WI38 (cell line): ENCODE measurements around the gene PPIF.

ENCODE experiments used
- H3K4me3 ChIP-seq: 2 replicates; pipeline ENCODE4 v1.5.1; 2011; ENCODE audit warnings: low read depth, mild to moderate bottlenecking, control low read depth, low read length
- TF ChIP-seq, protein P1 (sequence below): IDR thresholded peaks from 2 replicates; pipeline ENCODE4 v1.5.1; 2012; ENCODE audit warnings: low read depth, mild to moderate bottlenecking, control low read depth, low read length

PPIF gene

GRCh38 chr10:79346388-79347225 lies 662 bp upstream of the PPIF start:
- peak overlapping the region; percentile 82 for H3K4me3 ChIP-seq
- TF ChIP-seq, protein P1, sequence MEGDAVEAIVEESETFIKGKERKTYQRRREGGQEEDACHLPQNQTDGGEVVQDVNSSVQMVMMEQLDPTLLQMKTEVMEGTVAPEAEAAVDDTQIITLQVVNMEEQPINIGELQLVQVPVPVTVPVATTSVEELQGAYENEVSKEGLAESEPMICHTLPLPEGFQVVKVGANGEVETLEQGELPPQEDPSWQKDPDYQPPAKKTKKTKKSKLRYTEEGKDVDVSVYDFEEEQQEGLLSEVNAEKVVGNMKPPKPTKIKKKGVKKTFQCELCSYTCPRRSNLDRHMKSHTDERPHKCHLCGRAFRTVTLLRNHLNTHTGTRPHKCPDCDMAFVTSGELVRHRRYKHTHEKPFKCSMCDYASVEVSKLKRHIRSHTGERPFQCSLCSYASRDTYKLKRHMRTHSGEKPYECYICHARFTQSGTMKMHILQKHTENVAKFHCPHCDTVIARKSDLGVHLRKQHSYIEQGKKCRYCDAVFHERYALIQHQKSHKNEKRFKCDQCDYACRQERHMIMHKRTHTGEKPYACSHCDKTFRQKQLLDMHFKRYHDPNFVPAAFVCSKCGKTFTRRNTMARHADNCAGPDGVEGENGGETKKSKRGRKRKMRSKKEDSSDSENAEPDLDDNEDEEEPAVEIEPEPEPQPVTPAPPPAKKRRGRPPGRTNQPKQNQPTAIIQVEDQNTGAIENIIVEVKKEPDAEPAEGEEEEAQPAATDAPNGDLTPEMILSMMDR, result no peak

DNA sequence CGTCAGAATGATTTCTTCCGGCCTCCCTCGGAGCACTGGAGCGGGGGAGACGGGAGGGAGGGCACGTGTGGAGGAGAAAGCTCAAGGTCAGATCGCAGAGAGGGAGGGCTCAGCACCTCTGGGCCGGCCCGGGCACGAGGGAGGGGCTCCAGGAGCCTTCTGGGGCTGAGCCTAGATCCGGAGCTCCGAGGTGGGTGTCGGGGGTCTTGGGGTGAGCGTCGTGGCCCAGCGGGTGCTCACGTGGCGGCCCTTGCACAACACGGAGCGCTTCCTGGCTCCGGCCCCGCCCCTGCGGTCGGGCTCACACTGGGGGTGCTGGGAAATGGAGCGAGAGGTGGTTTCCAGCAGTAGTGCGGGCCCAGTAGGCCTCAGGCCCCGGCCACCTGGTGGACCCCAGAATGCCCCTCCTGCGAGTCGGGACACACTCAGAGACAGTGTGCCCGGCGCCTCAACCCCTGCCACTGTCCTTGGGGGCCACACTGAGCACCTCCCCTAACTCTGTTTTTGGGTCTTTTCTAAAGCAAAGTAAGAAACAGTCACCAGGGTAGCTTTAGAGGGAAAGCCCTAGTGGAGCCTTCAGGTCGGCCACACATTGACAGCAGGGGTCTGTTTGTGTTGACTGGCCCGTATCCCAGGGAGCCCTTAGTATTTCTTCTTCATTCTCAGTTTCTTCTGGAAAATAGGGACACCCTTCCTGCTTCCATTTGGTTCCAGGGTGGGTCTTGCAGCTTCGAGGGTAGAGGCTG lies 798 bp downstream of the PPIF start:
- H3K4me3 ChIP-seq, result peak overlapping the region; percentile 82
- TF ChIP-seq, protein P1, result no peak

GRCh38 chr10:79348640-79348988 lies 1.3 kb downstream of the PPIF start:
- TF ChIP-seq, protein P1, result no peak
- H3K4me3 ChIP-seq, result peak overlapping the region; percentile 82

DNA sequence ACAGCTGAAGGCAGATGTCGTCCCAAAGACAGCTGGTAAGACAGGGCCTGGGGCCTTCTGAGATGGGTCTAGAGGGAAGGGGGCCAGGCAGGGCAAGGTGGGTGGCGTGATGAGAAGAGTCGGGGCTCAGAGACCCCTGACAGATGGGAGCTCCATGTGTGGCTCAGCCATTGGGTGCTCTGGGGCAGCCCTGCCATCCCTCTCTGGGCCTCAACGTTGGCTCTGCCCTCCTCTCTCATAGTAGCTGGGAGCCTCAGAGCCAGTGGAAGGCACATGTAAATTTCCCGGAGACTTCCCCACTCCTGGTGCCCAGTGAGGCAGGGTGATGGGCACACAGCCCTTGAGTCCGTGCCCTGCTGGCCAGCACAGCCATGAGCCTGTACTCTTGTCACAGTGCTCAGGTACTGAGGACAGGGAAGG lies 1.8 kb downstream of the PPIF start:
- TF ChIP-seq, protein P1, result no peak
- peak overlapping the region; percentile 82 for H3K4me3 ChIP-seq

DNA sequence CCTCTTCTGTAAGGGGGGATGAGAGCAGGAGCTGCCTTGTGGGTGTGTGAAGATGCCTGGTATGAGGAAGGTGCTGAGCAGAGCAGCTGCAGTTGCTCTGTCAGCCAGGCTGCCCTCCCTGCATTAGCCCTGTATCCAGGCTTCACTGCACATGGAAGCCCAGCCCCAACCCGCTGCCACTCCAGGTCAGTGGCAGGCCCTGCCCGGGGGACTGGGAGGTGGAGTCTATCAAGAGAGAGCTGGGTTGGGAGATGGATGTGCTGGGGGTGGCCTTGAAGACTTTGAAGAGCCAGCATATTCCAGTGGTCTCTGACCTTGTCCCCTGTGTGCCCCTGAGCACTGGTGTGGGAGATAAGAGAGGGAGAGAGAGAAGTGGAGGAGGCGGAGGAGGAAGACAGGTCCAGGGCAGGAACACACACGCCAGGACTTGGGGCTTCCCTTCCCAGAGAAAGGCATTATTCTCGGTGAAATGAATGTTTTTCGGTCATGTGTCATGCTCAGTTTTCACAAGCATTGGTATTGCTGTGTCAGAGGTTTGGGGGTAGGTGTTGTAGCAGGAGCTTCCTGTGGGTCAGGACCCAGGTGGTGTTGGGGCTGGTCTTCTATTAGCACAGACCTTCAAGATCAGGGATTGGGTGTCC lies 2.6 kb downstream of the PPIF start:
- TF ChIP-seq, protein P1, result no peak
- H3K4me3 ChIP-seq, result no peak overlapping the region

DNA sequence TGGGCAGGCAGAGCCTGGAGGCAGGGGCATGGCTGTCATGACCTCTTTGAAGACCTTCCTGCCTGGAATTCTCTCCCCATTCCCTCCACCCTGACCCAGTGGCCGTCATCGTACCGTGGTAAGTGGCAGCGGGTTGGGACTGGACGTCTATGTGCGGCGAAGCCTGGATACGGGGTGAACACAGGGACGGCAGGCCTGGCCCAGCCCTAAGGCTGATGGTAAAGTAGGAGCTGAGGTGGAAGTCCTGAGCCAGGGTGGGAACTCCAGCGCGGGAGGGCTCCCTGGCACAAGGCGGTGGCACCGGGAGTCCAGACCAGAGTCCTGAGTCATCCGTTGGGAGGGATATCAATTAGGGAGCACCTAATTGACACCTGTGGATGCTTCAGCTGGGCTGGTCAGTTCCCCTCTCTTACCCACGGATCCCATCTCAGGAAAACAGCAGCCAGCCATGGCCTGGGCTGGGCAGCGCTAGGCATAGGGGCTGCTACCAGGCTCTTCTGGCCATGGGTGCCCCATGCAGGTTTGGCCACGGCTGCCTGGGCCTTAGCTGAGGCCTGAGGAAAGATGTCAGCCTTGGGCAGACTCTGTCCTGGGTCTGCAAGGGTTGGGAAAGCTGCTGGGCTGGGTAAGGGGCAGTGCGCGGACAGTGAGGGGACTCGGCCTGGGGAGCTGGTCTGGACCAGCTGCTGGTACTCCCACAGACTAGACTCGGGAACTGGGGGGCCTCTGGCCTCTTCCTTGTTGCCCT lies 3.3 kb downstream of the PPIF start:
- H3K4me3 ChIP-seq, result no peak overlapping the region
- TF ChIP-seq, protein P1, result no peak
